HG02840 (cell line): ENCODE results near the gene AOX1.
"Not testable (repeated sequence)": the region's sequence is repeated elsewhere in the genome, so short reads cannot be mapped to it uniquely, and the experiment has no call there.

ENCODE experiments used
- ATAC-seq: cut with Tn5 transposase; IDR thresholded peaks from one replicate; pipeline ENCODE4 v1.9.1; 2021; ENCODE audit warnings: mild to moderate bottlenecking, moderate library complexity, moderate number of reproducible peaks; ENCODE audit not compliant: unreplicated experiment, low FRiP score

AOX1 gene

DNA sequence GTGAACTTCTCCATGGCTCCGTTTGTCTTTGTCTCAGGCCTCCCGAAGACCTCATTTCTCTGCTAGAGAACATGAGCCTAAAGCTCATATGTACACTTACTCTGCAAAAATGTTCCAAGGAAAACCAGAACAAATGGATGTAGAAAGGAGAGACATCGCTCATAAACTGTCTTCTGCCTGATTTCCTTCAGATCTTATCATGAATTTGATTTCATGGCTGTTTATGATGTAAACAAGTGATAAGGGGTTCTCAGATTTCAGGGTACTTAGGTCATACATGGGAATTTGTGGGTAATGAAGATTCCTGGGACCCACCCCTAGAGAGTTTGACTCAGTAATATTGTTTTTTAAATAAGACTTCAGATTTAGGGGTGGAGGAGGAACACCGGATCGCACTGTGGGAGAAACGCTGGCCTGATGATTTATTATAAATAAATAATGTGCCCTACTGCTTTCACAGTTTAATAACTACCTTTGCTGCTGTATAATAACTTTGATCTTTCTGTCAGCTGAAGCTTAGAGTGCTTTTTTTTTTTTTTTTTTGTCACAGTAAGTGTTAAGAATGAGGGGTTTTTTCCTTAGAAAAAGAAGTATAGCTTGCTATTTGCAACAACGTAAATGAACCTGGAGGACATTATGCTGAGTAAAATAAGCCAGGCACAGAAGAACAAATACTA is 14.9 kb downstream of the AOX1 start:
- ATAC-seq, result no peak

DNA sequence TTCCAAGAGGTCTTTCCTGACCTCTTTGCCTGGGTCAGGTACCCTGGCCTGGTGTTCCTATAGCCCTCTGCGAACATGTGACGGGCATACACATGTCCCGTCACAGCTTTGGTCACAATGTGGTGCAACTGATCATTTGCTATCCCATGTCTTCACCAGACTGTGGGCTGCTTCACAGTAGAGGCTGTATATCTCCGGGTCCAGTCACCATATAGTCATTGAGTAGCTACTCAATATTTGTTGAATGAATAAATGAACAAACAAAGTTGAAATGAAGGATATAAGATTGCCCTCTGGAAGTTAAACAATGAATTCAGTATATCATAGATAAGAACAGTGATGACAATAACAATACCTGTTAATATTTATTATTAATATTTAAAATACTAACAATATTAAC is 16.8 kb downstream of the AOX1 start:
- ATAC-seq, result no peak

DNA sequence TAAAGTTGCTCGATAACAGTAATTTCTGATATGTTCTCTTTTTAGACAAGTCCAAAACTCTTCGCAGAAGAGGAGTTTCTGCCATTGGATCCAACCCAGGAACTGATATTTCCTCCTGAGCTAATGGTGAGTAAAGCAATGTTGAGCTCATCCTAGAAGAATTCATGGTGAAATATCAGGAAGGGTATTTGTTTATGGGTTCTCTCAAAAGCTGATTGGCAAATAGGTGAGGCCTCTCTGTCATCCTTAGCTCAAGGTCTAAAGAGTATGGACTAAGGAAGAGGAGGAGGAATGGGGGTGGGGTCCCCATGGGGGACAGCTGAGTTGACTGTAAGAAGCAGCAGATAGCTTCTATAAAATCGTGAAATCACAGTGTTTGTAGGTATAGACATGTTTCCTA is 18.2 kb downstream of the AOX1 start:
- no peak for ATAC-seq

GRCh38 chr2:200604571-200605255 is 18.9 kb downstream of the AOX1 start:
- ATAC-seq, result no peak

GRCh38 chr2:200608341-200609027 is 22.7 kb downstream of the AOX1 start:
- ATAC-seq, result no peak

- no peak for ATAC-seq
Observed at GRCh38 chr2:200609028-200609614, 23.3 kb downstream of the AOX1 start.

- not testable (repeated sequence) for ATAC-seq
Observed at GRCh38 chr2:200610217-200610616, 24.4 kb downstream of the AOX1 start.

DNA sequence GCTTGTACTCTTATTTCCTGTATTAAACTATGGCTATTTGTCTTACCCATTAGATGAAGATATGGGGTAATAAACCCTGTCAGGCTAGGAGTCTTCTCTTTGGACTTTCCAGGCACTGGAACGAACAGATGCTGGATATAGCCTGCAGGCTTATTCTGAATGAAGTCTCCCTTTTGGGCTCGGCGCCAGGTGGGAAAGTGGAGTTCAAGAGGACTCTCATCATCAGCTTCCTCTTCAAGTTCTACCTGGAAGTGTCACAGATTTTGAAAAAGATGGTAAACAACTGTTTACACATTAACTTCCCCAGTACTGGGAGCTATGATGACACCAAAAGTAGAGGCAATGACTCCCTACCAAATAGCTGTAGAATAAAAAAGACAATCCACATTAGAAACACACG is 27.9 kb downstream of the AOX1 start:
- ATAC-seq, result no peak

DNA sequence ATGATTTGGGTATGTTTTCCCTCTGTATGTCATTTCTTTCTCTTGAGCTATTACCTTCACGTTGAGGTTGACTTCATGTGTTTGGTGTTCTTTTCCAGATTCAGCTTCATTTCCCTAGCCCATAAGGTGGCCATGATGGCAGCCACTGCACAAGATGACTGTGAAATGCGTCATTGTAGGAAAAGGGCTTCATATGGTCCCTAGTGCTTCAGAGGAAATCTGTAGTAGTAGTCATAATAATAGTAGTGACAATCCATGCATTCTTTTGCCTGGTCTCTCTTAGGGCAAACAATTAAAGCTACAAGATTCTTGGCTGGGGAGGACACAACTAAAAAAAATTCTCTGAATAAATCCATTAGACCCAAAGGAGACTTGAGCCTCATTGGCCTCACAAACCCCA is 28.4 kb downstream of the AOX1 start:
- ATAC-seq, result no peak

- ATAC-seq, result no peak
Observed at GRCh38 chr2:200615247-200615646, 29.4 kb downstream of the AOX1 start.

DNA sequence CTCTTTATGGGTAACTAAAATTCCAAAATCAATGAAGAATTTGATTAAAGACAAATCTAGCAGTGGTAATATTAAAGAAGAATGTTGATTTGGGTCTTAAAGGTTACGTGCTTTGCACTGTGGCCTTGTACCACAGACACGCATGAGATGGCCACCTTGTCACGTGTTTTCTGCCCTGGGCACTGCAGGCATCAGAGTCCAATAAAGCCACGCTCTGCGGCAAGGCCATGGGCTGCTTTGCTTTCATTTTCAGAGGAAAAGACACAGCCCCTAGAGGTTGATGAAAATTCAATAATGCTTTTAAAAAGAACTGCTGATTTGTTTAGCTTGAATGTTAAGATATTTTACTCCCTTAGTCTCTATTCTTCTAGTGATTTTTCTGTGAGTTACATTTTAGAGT is 30.4 kb downstream of the AOX1 start:
- ATAC-seq, result no peak

DNA sequence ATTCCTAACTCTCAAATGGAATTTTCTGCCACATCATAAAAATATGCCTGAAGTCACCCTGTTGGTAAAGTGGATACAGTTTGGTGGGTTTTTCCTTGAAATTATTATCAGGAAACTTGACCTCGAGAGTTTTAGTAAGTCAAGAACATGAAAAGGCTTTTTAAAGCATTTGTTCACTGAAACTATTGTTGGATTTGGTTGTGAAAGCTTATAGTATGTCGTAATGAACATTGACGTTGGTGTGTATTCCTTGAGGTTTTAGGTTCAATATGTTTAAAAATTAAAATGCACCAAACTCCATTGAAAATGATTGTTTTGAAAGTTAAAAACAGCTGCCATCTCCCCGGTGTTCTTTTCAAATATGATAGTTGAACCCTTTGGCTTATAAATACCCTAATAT is 30.8 kb downstream of the AOX1 start:
- no peak for ATAC-seq

- no peak for ATAC-seq
Observed at GRCh38 chr2:200617156-200618053, 31.6 kb downstream of the AOX1 start.

DNA sequence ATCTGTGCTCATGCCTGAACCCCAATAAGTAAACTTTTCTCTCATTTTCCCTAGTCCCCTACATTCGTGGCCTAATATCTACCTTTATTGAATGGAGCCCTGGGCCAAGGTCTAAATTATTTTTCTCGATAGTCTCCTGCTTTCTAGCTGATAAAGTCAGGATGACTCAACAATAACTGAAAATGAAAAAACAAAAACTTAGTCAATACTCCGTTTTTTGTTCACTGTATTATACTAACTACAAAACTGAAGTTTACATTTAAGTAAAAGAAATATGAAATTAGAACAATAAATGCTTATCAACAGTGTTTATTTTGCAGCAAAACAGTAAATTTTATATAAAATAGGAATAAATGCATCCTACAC is 32.2 kb downstream of the AOX1 start:
- no peak for ATAC-seq

DNA sequence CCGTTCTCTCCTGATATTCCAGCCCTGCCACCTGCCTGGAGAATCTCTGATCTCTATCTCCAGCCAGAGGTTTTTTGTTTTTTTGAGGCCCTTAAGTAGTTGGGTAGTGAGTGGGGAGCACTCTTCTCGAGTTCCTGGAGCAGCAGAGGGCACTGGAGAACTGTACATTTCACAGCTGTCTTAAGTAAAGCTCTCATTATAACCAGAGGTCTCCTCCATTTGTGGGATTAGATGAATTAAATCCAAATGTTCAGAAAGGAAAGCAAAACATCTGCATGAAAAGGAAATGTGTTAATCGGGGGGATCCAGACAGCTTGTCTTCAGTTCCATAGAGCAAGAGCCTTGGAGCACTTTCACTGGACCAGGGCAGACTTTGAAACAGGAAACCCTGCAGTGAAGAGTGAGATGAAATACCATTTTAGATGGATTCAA is 32.8 kb downstream of the AOX1 start:
- ATAC-seq, result no peak

DNA sequence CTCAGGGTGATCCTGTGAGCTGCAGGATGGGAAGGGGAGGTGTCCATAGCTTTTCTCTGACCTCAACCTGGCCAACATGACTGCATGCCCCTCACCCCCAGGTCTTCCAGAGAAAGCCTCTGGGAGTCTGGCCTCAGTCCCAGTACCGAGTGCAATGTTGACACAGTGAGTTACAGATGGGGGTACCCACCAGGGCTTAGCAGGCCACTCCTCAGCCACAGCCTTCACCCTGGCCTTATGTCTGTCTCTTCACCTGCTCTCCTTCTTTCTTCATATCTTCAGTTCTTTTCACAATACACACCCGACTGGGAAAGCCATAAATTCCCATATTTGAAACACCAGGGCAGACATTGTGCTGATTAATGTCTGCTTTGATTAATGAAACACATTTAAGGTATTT is 33.5 kb downstream of the AOX1 start:
- ATAC-seq, result no peak

DNA sequence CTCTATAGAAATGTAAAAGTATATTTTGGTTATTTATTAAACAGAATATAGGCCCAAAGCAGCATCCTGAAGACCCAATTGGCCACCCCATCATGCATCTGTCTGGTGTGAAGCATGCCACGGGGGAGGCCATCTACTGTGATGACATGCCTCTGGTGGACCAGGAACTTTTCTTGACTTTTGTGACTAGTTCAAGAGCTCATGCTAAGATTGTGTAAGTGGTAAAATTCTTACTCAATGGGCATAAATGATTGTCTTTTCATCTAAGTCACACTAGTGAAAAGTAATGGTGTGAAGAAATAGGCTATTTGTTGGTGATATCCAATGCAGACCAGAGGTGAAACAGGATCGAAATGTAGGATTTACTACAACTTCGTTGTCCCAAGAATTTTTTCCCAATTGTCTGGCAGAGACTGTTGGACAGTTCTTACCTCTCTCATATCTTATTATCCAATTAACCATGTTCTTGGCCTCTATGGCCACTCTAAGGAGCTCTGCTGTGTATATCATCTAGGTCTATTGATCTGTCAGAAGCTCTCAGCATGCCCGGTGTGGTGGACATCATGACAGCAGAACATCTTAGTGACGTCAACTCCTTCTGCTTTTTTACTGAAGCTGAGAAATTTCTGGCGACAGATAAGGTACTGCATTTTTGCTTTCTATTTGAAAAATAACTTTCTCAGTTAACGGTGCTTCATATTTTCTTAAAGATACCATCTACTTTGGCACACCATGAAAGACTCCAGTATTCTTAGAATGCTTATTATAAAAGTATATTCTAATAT is 35.0 kb downstream of the AOX1 start:
- ATAC-seq, result no peak

DNA sequence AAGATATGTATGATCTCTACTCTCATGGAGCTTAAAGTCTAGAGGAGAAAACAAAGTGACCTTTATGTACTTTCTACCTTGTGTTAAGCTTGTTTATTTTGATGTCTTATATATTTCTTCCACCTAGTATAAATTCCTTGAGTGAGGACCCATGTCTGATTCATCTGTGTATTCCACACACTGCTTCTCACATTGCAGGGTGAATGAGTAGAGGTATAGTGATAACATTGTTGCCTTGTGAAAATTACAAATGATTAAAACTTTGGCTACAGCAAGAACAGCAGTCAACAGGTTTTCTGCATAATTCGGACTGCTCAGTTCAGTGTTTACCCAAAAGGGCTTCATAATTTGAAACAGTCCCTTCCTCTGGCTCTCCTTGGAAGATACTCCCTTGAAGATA is 36.3 kb downstream of the AOX1 start:
- no peak for ATAC-seq

GRCh38 chr2:200624026-200624425 is 38.2 kb downstream of the AOX1 start:
- no peak for ATAC-seq

DNA sequence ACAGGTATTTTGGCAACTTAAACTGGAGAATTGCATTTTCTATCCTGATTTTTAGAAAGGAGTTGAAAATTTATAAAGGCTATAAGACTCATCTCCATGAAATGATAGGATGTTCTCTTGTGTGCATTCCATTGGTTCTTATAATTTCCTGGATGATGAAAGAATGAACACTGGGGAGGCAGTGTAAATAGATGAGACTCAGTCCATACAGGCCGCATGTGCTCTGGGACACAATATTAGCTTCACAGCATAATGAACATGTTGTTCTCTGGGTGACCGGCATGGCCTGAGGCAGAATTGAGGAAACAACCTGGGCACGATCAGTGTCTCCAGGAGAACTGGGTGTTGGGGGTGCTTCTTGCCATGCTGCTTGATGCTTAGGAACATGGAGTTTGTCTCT is 38.8 kb downstream of the AOX1 start:
- no peak for ATAC-seq
